PC-9 (cell line): ENCODE data around the gene CDKN2B. TPM values are rescaled to one million over a fixed set of nuclear protein-coding genes. Genes with fewer than 3 reads are reported as not detected.

ENCODE experiments used
- BruUV-seq: library from RNA; stranded (reverse); fragments of 400-500 nt; replicated peaks from 2 replicates; lab custom pipeline; 2021; lab: Mats Ljungman, UMichigan
- CTCF ChIA-PET: fragments of 300-600 bp; sonication (Branson Sonifier 250); formaldehyde crosslinking; loops from one replicate; lab custom pipeline; 2022; ENCODE audit warnings: antibody characterized with exemption; lab: Charles Lee
- POLR2A ChIA-PET: fragments of 300-600 bp; sonication (Branson Sonifier 250); formaldehyde crosslinking; loops from one replicate; lab custom pipeline; 2022; ENCODE audit warnings: antibody characterized with exemption; ENCODE audit not compliant: unreplicated experiment; lab: Charles Lee
- DNase-seq, 2 experiments: peaks; one replicate each; pipeline versions ENCODE4 v3.0.0 to v3.0.0-alpha.2; 2015 to 2022; ENCODE audit warnings: mixed read lengths in 1 of 2
- H2AFZ ChIP-seq: fragments of 200-600 bp; sonication (generic); 2 replicates; pipeline ENCODE4 v1.8.1; 2017; ENCODE audit warnings: antibody characterized with exemption
- H3F3A ChIP-seq: fragments of 200-600 bp; sonication (generic); 2 replicates; pipeline ENCODE4 v1.8.1; 2017; ENCODE audit warnings: antibody characterized with exemption, mild to moderate bottlenecking, low read depth; ENCODE audit not compliant: insufficient read depth
- H3K27ac ChIP-seq: fragments of 200-600 bp; sonication (generic); 2 replicates; pipeline ENCODE4 v1.6.1; 2016; ENCODE audit warnings: mixed run types
- H3K27me3 ChIP-seq: fragments of 200-600 bp; sonication (generic); 2 replicates; pipeline ENCODE4 v1.6.1; 2016; ENCODE audit warnings: low read depth, mixed run types; ENCODE audit not compliant: insufficient read depth
- H3K36me3 ChIP-seq: fragments of 200-600 bp; sonication (generic); 2 replicates; pipeline ENCODE4 v1.6.1; 2016; ENCODE audit warnings: low read depth, mixed run types
- H3K4me1 ChIP-seq: fragments of 200-600 bp; sonication (generic); replicated peaks from 2 replicates; pipeline ENCODE4 v1.6.1; 2016; ENCODE audit warnings: mixed run types; ENCODE audit not compliant: insufficient read depth
- H3K4me2 ChIP-seq: fragments of 200-600 bp; sonication (generic); 2 replicates; pipeline ENCODE4 v1.6.1; 2017; ENCODE audit warnings: mixed run types
- H3K4me3 ChIP-seq: fragments of 200-600 bp; sonication (generic); 2 replicates; pipeline ENCODE4 v1.6.1; 2016; ENCODE audit warnings: mixed run types
- H3K79me2 ChIP-seq: fragments of 200-600 bp; sonication (generic); 2 replicates; pipeline ENCODE4 v1.6.1; 2017; ENCODE audit warnings: low read depth, mixed run types
- H3K9me2 ChIP-seq: fragments of 200-600 bp; sonication (generic); 2 replicates; pipeline ENCODE4 v1.8.1; 2017; ENCODE audit warnings: mild to moderate bottlenecking; ENCODE audit not compliant: insufficient read depth
- H3K9me3 ChIP-seq: fragments of 200-600 bp; sonication (generic); 2 replicates; pipeline ENCODE4 v1.8.1; 2016; ENCODE audit warnings: low read depth; ENCODE audit not compliant: insufficient read depth
- H4K20me1 ChIP-seq: fragments of 200-600 bp; sonication (generic); 2 replicates; pipeline ENCODE4 v1.8.1; 2017; ENCODE audit not compliant: insufficient read depth
- CTCF ChIP-seq: fragments of 200-600 bp; sonication (generic); conservative IDR thresholded peaks from 2 replicates; pipeline ENCODE4 v1.6.1; 2017; ENCODE audit warnings: mixed run types, antibody characterized with exemption, mild to moderate bottlenecking, moderate library complexity
- EZH2 ChIP-seq: fragments of 200-600 bp; sonication (generic); IDR thresholded peaks from 2 replicates; pipeline ENCODE4 v1.8.0; 2017; ENCODE audit warnings: antibody characterized with exemption, low read depth
- intact Hi-C: fragments of 100-400 bp; cut with micrococcal nuclease; formaldehyde crosslinking; loops from one replicate; pipeline ENCODE4 v1.10.0; 2022; ENCODE audit not compliant: unreplicated experiment
- total RNA-seq: library from RNA; stranded (reverse); gene quantifications from 2 replicates; pipeline ENCODE4 v1.2.3, GENCODE V29; 2021

Gene CDKN2B
- total RNA-seq, 1 experiment from 2014 or later: 33.8 TPM

GRCh38 chr9:21969011-21969940 is 39.8 kb downstream of the CDKN2B start:
- Histone ChIP-seq H3K27me3 (no peaks in the 10 kb centered on the region), H3K9me3 (no peaks in the 10 kb centered on the region), H3F3A (peaks cover 23% of the 10 kb centered on the region; the same call in 1 of the 2 replicates), H3K79me2 (peaks cover 37% of the 10 kb centered on the region), H2AFZ (no peak overlapping the region), H3K36me3 (peaks cover 36% of the 10 kb centered on the region), H3K9me2 (no peaks in the 10 kb centered on the region), H3K4me1 (peaks cover 13% of the 10 kb centered on the region), H3K4me3 (no peak overlapping the region), H4K20me1 (peaks cover 6% of the 10 kb centered on the region), H3K27ac (no peak overlapping the region), H3K4me2 (no peak overlapping the region)
- no peak for DNase-seq
- no TSS peak for BruUV-seq
- POLR2A ChIA-PET: no interaction called here
- CTCF ChIA-PET: no interaction called here
- TF ChIP-seq CTCF (no peak), EZH2 (no peak)
- intact Hi-C loops: no loop called here

GRCh38 chr9:21968331-21969010 is 40.6 kb downstream of the CDKN2B start:
- Histone ChIP-seq H3K4me2 (no peak overlapping the region), H3K9me3 (no peaks in the 10 kb centered on the region), H3K79me2 (peaks cover 29% of the 10 kb centered on the region), H3K9me2 (no peaks in the 10 kb centered on the region), H3K27me3 (no peaks in the 10 kb centered on the region), H2AFZ (no peak overlapping the region), H3K27ac (no peak overlapping the region), H3F3A (peaks cover 23% of the 10 kb centered on the region; the same call in 1 of the 2 replicates), H3K4me3 (no peak overlapping the region), H3K4me1 (peaks cover 13% of the 10 kb centered on the region), H3K36me3 (peaks cover 36% of the 10 kb centered on the region), H4K20me1 (peaks cover 6% of the 10 kb centered on the region)
- intact Hi-C loops: no loop called here
- BruUV-seq: no TSS peak
- no peak for DNase-seq
- ChIA-PET POLR2A (no interaction called here), CTCF (no interaction called here)
- TF ChIP-seq EZH2: no peak
- no peak for TF ChIP-seq CTCF

- CTCF ChIA-PET: no interaction called here
- no peak for DNase-seq
- H3F3A ChIP-seq: peaks cover 22% of the 10 kb centered on the region; the same call in 1 of the 2 replicates
- intact Hi-C loops: no loop called here
- no peaks in the 10 kb centered on the region for H3K9me3 ChIP-seq
- BruUV-seq: no TSS peak
- POLR2A ChIA-PET: no interaction called here
- peaks cover 10% of the 10 kb centered on the region for H3K4me1 ChIP-seq
- peaks cover 6% of the 10 kb centered on the region for H4K20me1 ChIP-seq
- peaks cover 34% of the 10 kb centered on the region for H3K36me3 ChIP-seq
- no peaks in the 10 kb centered on the region for H3K27me3 ChIP-seq
- no peak overlapping the region for H3K4me3 ChIP-seq
- no peaks in the 10 kb centered on the region for H3K9me2 ChIP-seq
- TF ChIP-seq EZH2 (no peak), CTCF (no peak)
- peaks cover 21% of the 10 kb centered on the region for H3K79me2 ChIP-seq
- no peak overlapping the region for H2AFZ ChIP-seq
- H3K27ac ChIP-seq: no peak overlapping the region
- H3K4me2 ChIP-seq: no peak overlapping the region
Observed at GRCh38 chr9:21967702-21968101, 41.4 kb downstream of the CDKN2B start.
